Mammary epithelial cell (primary cell): Measurements from ENCODE around the gene C1QL2.

Source experiments
- EZH2 ChIP-seq: IDR thresholded peaks from 2 replicates; pipeline ENCODE4 v1.6.1; 2012; ENCODE audit warnings: low read length, inconsistent platforms, borderline replicate concordance
- TF ChIP-seq, protein P1 (sequence below), 2 donors: IDR thresholded peaks in 1 of 2; conservative IDR thresholded peaks in 1 of 2; 2 replicates each; pipeline ENCODE4 v1.5.1; 2011 to 2012; ENCODE audit warnings: inconsistent platforms in 2 of 2, low read length in 2 of 2, mild to moderate bottlenecking in 2 of 2, control low read depth in 1 of 2, low read depth in 1 of 2; ENCODE audit not compliant: insufficient read depth in 1 of 2; ENCODE audit errors: extremely low read depth in 1 of 2

DNA sequence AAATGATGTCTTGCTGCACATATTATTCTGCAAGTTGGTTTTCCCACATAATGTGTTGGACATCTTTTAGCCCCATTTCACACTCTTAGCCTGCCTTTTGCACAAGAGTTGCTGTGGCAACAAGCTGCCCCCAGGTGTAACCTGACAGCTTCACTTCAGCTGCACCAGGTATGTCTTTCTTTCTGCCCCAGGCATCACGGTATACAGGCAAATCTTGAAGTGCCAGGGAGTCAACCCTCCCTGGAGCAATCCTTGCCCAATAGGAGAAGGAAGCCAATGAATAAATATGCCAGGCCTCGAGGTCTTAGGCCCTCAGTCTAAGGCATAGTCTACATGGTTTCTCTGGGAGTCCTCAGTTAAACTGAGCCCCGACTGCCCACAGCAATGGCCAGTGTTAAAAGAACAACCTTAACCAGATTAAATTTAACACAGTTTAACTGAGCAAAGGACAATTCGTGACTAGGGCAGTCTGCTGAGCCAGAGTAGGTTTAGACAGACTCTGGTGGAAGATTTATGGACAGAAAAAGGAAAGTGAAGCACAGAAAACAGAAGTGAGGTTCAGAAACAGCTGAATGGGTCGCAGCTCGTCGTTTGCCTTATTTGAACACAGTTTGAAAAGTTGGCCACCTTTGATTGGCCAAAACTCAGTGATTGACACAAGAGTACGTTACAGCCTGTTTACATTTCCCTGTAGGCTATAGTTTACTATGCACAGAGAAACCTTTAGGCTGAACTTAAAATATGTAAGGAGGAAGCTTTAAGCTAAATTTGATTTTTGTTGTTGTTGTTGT is 32.0 kb upstream of the C1QL2 start:
- TF ChIP-seq, protein P1, sequence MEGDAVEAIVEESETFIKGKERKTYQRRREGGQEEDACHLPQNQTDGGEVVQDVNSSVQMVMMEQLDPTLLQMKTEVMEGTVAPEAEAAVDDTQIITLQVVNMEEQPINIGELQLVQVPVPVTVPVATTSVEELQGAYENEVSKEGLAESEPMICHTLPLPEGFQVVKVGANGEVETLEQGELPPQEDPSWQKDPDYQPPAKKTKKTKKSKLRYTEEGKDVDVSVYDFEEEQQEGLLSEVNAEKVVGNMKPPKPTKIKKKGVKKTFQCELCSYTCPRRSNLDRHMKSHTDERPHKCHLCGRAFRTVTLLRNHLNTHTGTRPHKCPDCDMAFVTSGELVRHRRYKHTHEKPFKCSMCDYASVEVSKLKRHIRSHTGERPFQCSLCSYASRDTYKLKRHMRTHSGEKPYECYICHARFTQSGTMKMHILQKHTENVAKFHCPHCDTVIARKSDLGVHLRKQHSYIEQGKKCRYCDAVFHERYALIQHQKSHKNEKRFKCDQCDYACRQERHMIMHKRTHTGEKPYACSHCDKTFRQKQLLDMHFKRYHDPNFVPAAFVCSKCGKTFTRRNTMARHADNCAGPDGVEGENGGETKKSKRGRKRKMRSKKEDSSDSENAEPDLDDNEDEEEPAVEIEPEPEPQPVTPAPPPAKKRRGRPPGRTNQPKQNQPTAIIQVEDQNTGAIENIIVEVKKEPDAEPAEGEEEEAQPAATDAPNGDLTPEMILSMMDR (conservative IDR thresholded peaks at IDR 0.05 in 1 of 2, IDR thresholded peaks at IDR 0.05 in 1 of 2; ENCODE audit: extremely low read depth in 1 of 2, insufficient read depth in 1 of 2, low read depth in 1 of 2, low read length in 2 of 2): no peak
- no peak for TF ChIP-seq EZH2
